Neural cell (in vitro differentiated cells): ENCODE results near the gene RPS13. TPM values are rescaled to one million over a fixed set of nuclear protein-coding genes. Genes with fewer than 3 reads are reported as not detected.
"Not testable (repeated sequence)": the region's sequence is repeated elsewhere in the genome, so short reads cannot be mapped to it uniquely, and the experiment has no call there.

ENCODE experiments used
- H2AFZ ChIP-seq: fragments of 200-600, 300-800 bp; sonication (generic), shearing (Covaris generic); 2 replicates; pipeline ENCODE4 v1.6.0; 2014; ENCODE audit warnings: low read depth, mild to moderate bottlenecking, antibody characterized with exemption, low read length, moderate library complexity
- H3F3A ChIP-seq: fragments of 200-600 bp; shearing (Covaris generic); 2 replicates; pipeline ENCODE4 v1.6.1; 2016; ENCODE audit warnings: mild to moderate bottlenecking, moderate library complexity, mixed read lengths, antibody characterized with exemption, low read length; ENCODE audit not compliant: insufficient read depth, poor library complexity, severe bottlenecking
- H3K27ac ChIP-seq: fragments of 200-600, 300-800 bp; sonication (generic), shearing (Covaris generic); 2 replicates; pipeline ENCODE4 v1.5.1; 2014; ENCODE audit warnings: mild to moderate bottlenecking, low read length, moderate library complexity
- H3K27me3 ChIP-seq: fragments of 300-800, 200-600 bp; sonication (generic), shearing (Covaris generic); 2 replicates; pipeline ENCODE4 v1.6.0; 2014; ENCODE audit warnings: mild to moderate bottlenecking, low read depth, low read length, moderate library complexity; ENCODE audit not compliant: insufficient read depth
- H3K36me3 ChIP-seq: fragments of 300-800, 200-600 bp; sonication (generic), shearing (Covaris generic); 2 replicates; pipeline ENCODE4 v1.5.1; 2014; ENCODE audit warnings: mild to moderate bottlenecking, antibody characterized with exemption, low read length, moderate library complexity; ENCODE audit not compliant: insufficient read depth
- H3K4me2 ChIP-seq: fragments of 300-800, 200-600 bp; sonication (generic), shearing (Covaris generic); 2 replicates; pipeline ENCODE4 v1.6.0; 2014; ENCODE audit warnings: mild to moderate bottlenecking, low read length
- H3K4me3 ChIP-seq: fragments of 300-800, 200-600 bp; sonication (generic), shearing (Covaris generic); 2 replicates; pipeline ENCODE4 v1.5.1; 2014; ENCODE audit warnings: mild to moderate bottlenecking, low read length, moderate library complexity
- H3K79me2 ChIP-seq: fragments of 200-600 bp; shearing (Covaris generic); replicated peaks from 2 replicates; pipeline ENCODE4 v1.6.0; 2014; ENCODE audit warnings: mild to moderate bottlenecking, low read length, moderate library complexity; ENCODE audit not compliant: insufficient read depth
- H3K9ac ChIP-seq: fragments of 300-800, 200-600 bp; sonication (generic), shearing (Covaris generic); 2 replicates; pipeline ENCODE4 v1.6.1; 2016; ENCODE audit warnings: mild to moderate bottlenecking, low read length, mixed read lengths
- H3K9me2 ChIP-seq: fragments of 200-600 bp; shearing (Covaris generic); 2 replicates; pipeline ENCODE4 v1.6.1; 2016; ENCODE audit warnings: mild to moderate bottlenecking, low read length, mixed read lengths; ENCODE audit not compliant: insufficient read depth
- H3K9me3 ChIP-seq: fragments of 200-600, 300-800 bp; sonication (generic), shearing (Covaris generic); 2 replicates; pipeline ENCODE4 v1.6.1; 2016; ENCODE audit warnings: mild to moderate bottlenecking, mixed run types, low read length, moderate library complexity, mixed read lengths
- H4K20me1 ChIP-seq: fragments of 200-600 bp; shearing (Covaris generic); 2 replicates; pipeline ENCODE4 v1.6.1; 2016; ENCODE audit warnings: mild to moderate bottlenecking, mixed run types; ENCODE audit not compliant: insufficient read depth
- EP300 ChIP-seq: fragments of 450-650 bp; conservative IDR thresholded peaks from 2 replicates; pipeline ENCODE4 v1.6.1; 2014; ENCODE audit warnings: antibody characterized with exemption, mild to moderate bottlenecking, moderate library complexity; ENCODE audit not compliant: poor library complexity, severe bottlenecking
- EZH2 ChIP-seq: fragments of 200-600, 300-800 bp; shearing (Covaris generic), sonication (generic); IDR thresholded peaks from 2 replicates; pipeline ENCODE4 v1.6.1; 2014; ENCODE audit warnings: antibody characterized with exemption, low read length, borderline replicate concordance, mild to moderate bottlenecking; ENCODE audit not compliant: insufficient read depth, poor library complexity, severe bottlenecking
- MXI1 ChIP-seq: fragments of 450-650 bp; conservative IDR thresholded peaks from 2 replicates; pipeline ENCODE4 v1.6.1; 2014; ENCODE audit warnings: antibody characterized with exemption, mild to moderate bottlenecking; ENCODE audit not compliant: poor library complexity, severe bottlenecking
- POLR2AphosphoS5 ChIP-seq: IDR thresholded peaks from 2 replicates; pipeline ENCODE4 v1.6.1; 2012
- RAD21 ChIP-seq: fragments of 450-650 bp; conservative IDR thresholded peaks from 2 replicates; pipeline ENCODE4 v1.6.1; 2014; ENCODE audit warnings: antibody characterized with exemption, mild to moderate bottlenecking, moderate library complexity
- SMC3 ChIP-seq: fragments of 450-650 bp; conservative IDR thresholded peaks from 2 replicates; pipeline ENCODE4 v1.6.1; 2014; ENCODE audit warnings: antibody characterized with exemption, mild to moderate bottlenecking, moderate library complexity; ENCODE audit not compliant: poor library complexity
- TAF1 ChIP-seq: IDR thresholded peaks from 2 replicates; pipeline ENCODE4 v1.6.1; 2012; ENCODE audit warnings: low read depth
- polyA plus RNA-seq: library from polyadenylated mRNA; depleted of rRNA; stranded (reverse); fragments of >200 nt; gene quantifications from 2 replicates; pipeline ENCODE4 v1.2.3, GENCODE V29; 2014
- TF ChIP-seq, protein P1 (sequence below): fragments of 450-650 bp; IDR thresholded peaks from 2 replicates; pipeline ENCODE4 v1.5.1; 2014; ENCODE audit warnings: antibody characterized with exemption, mild to moderate bottlenecking, moderate library complexity; ENCODE audit not compliant: poor library complexity, severe bottlenecking
- TF ChIP-seq, protein P2 (sequence below): IDR thresholded peaks from 2 replicates; pipeline ENCODE4 v1.6.1; 2012; ENCODE audit warnings: borderline replicate concordance

RPS13 gene
- polyA plus RNA-seq, 1 donor from 2014 or later: 1,561 TPM

DNA sequence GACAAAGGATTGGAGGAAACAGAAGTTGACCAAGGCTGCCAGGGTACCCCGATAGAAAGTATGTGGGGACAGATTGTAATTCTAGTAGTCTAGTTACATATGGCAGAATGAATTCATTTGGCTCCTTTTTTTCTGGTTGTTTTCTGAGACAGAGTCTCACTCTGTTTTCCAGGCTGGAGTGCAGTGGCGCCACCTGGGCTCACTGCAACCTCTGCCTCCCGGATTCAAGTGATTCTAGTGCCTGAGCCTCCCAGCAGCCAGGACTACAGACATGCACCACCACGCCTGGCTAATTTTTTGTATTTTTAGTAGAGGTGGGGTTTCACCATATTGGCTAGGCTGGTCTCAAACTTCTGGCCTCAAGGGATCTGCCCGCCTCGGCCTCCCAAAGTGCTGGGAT is 30.3 kb upstream of the RPS13 start:
- not testable (repeated sequence) for H3K9ac ChIP-seq, H3K79me2 ChIP-seq, H3K36me3 ChIP-seq, H3K4me2 ChIP-seq, H3K9me3 ChIP-seq, H2AFZ ChIP-seq, H3F3A ChIP-seq, H3K27me3 ChIP-seq, H3K9me2 ChIP-seq, H3K27ac ChIP-seq, H4K20me1 ChIP-seq, H3K4me3 ChIP-seq
- TF ChIP-seq, protein P1, sequence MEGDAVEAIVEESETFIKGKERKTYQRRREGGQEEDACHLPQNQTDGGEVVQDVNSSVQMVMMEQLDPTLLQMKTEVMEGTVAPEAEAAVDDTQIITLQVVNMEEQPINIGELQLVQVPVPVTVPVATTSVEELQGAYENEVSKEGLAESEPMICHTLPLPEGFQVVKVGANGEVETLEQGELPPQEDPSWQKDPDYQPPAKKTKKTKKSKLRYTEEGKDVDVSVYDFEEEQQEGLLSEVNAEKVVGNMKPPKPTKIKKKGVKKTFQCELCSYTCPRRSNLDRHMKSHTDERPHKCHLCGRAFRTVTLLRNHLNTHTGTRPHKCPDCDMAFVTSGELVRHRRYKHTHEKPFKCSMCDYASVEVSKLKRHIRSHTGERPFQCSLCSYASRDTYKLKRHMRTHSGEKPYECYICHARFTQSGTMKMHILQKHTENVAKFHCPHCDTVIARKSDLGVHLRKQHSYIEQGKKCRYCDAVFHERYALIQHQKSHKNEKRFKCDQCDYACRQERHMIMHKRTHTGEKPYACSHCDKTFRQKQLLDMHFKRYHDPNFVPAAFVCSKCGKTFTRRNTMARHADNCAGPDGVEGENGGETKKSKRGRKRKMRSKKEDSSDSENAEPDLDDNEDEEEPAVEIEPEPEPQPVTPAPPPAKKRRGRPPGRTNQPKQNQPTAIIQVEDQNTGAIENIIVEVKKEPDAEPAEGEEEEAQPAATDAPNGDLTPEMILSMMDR: peak; percentile 62
- peak; percentile 67 for TF ChIP-seq RAD21
- peak; percentile 75 for TF ChIP-seq SMC3

DNA sequence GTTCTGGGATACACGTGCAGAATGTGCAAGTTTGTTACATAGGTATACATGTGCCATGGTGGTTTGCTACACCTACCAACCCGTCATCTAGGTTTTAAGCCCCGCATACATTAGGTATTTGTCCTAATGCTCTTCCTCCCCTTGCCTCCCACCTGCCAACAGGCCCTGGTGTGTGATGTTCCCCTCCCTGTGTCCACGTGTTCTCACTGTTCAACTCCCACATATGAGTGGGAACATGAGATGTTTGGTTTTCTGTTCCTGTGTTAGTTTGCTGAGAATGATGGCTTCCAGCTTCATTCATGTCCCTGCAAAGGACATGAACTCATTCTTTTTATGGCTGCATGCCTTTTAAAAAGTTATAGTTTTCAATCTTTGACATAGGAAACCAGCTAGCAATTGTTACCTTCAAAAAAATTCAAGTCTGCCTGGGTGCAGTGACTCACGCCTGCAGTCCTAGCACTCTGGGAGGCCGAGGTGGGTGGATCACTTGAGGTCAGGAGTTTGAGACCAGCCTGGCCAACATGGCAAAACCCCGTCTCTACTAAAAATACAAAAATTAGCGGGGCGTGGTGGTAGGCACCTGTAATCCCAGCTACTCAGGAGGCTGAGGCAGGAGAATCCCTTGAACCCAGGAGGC is 28.1 kb upstream of the RPS13 start:
- H4K20me1 ChIP-seq, H3K9ac ChIP-seq, H3K9me3 ChIP-seq, H3K27me3 ChIP-seq, H3K4me3 ChIP-seq, H2AFZ ChIP-seq, H3K9me2 ChIP-seq, H3K79me2 ChIP-seq, H3K27ac ChIP-seq, H3K4me2 ChIP-seq, H3F3A ChIP-seq, H3K36me3 ChIP-seq: not testable (repeated sequence)

DNA sequence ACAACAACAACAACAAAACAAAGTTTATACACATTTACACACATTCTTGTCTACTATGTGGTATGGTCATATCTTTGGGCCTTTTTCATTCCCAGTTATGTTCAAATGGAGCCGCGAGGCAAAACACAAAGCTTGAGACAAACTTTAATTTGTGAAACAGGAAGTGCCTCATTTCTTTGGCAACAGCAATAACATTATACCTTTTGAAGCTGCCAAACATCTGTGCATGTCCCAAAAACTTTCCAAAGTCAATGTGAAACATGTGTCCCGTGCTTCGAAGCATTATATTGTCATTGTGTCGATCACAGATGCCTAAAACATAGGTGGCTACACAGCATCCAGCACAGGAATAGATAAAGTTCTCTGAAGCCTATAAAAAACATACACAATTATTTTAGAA is 25.0 kb upstream of the RPS13 start:
- Histone ChIP-seq H3K27ac (no peak overlapping the region), H3K36me3 (no peaks in the 10 kb centered on the region), H3F3A (no peaks in the 10 kb centered on the region), H3K4me3 (no peak overlapping the region), H2AFZ (no peak overlapping the region), H4K20me1 (no peaks in the 10 kb centered on the region), H3K4me2 (no peak overlapping the region), H3K9me3 (no peaks in the 10 kb centered on the region), H3K27me3 (no peaks in the 10 kb centered on the region), H3K9me2 (no peaks in the 10 kb centered on the region), H3K9ac (no peak overlapping the region), H3K79me2 (no peaks in the 10 kb centered on the region)
- TF ChIP-seq POLR2AphosphoS5 (no peak), MXI1 (no peak), EZH2 (no peak), EP300 (no peak), TAF1 (no peak), SMC3 (no peak), RAD21 (no peak)
- TF ChIP-seq, protein P1: no peak
- TF ChIP-seq, protein P2, sequence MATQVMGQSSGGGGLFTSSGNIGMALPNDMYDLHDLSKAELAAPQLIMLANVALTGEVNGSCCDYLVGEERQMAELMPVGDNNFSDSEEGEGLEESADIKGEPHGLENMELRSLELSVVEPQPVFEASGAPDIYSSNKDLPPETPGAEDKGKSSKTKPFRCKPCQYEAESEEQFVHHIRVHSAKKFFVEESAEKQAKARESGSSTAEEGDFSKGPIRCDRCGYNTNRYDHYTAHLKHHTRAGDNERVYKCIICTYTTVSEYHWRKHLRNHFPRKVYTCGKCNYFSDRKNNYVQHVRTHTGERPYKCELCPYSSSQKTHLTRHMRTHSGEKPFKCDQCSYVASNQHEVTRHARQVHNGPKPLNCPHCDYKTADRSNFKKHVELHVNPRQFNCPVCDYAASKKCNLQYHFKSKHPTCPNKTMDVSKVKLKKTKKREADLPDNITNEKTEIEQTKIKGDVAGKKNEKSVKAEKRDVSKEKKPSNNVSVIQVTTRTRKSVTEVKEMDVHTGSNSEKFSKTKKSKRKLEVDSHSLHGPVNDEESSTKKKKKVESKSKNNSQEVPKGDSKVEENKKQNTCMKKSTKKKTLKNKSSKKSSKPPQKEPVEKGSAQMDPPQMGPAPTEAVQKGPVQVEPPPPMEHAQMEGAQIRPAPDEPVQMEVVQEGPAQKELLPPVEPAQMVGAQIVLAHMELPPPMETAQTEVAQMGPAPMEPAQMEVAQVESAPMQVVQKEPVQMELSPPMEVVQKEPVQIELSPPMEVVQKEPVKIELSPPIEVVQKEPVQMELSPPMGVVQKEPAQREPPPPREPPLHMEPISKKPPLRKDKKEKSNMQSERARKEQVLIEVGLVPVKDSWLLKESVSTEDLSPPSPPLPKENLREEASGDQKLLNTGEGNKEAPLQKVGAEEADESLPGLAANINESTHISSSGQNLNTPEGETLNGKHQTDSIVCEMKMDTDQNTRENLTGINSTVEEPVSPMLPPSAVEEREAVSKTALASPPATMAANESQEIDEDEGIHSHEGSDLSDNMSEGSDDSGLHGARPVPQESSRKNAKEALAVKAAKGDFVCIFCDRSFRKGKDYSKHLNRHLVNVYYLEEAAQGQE: no peak
